T follicular helper cell (primary cell): ENCODE data around the gene MYL5.
"Not testable (repeated sequence)": the region's sequence is repeated elsewhere in the genome, so short reads cannot be mapped to it uniquely, and the experiment has no call there.

Experiments
- DNase-seq: peaks from one replicate; pipeline ENCODE4 v3.0.0-alpha.2; 2020; ENCODE audit warnings: low read depth

MYL5 gene

DNA sequence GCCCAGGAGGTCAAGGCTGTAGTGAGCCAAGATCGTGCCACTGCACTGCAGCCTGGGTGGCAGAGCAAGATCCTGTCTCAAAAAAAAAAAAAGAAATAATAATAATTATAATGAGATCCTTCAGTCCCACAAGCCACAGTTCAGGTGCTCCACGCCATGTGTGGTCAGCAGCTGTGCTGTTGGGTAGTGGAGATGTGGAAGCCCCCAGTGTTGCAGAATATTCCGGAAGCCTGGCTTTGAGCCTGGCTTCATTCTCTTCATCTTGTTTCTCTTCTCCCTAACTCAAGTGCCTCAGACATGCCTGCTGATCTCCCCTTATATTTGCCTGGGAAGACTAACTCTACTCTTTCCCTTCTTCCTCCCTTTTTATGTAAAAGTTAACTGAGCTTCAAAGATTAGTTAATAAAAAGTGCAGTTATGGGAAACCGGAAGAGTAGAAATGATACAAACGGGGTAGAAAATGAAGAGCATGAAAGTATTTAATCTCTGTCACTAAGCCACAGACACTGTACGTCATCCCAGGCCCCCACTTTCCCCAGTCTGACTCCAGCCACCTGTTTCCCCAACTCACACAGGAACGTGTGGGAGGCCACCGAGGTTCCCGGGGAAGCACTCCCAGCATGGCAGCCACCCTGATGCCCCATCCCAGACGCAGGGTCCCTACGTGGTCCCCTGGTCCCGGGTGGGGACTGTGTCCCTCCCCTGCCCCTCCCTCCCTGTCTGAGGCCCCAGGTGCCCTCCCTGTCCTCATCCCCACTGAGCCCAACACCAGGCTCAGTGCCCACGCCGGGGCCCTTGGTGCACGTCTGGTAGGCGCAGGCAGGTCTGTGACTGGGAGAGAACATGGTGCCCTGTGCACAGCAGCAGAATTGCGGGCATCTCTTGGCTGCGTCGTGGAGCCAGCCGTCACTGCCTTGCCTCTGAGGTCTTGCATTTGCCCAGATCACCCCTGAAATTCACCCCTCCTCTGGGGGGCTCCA lies 55.3 kb downstream of the MYL5 start:
- no peak for DNase-seq

- no peak for DNase-seq
These were observed 56.2 kb downstream of the MYL5 start for GRCh38 chr4:730511-730910.

- not testable (repeated sequence) for DNase-seq
These were observed 56.9 kb downstream of the MYL5 start for GRCh38 chr4:730946-731904.
